Hepatic stellate cell (primary cell): Measurements from ENCODE around the gene APOBR.
"Not testable (repeated sequence)": the region's sequence is repeated elsewhere in the genome, so short reads cannot be mapped to it uniquely, and the experiment has no call there.

ENCODE experiments used
- DNase-seq: peaks from one replicate; pipeline ENCODE4 v3.0.0; 2011; ENCODE audit warnings: low spot score

Gene APOBR

DNA sequence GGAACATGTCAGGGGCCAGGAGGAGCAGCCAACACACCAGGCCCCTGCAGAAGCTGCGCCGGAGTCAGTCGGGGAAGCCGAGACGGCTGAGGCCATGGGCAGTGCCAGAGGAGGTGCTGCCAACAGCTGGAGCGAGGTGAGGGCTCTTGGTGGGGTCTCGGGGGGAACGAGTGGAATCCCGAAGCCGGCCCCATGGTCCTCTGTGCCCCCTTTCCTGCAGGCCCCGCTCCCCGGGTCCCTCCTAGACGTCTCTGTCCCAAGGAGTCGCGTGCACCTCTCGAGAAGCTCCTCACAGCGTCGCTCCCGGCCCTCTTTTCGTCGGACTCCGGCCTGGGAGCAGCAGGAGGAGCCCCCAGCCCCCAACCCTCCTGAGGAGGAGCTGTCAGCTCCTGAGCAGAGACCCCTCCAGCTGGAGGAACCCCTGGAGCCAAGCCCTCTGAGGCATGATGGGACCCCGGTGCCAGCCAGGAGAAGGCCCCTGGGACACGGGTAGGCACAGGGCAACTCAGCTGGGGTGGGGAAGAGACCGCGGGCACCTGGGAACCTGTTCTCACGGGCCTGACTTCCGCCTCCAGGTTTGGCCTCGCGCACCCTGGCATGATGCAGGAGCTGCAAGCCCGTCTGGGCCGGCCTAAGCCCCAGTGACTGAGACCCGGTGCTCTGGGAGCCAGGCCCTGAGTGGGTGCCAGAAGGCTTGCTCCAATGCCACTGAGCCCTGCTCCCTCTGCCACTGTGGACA, 3.6 kb downstream of the APOBR start:
- DNase-seq: no peak

DNA sequence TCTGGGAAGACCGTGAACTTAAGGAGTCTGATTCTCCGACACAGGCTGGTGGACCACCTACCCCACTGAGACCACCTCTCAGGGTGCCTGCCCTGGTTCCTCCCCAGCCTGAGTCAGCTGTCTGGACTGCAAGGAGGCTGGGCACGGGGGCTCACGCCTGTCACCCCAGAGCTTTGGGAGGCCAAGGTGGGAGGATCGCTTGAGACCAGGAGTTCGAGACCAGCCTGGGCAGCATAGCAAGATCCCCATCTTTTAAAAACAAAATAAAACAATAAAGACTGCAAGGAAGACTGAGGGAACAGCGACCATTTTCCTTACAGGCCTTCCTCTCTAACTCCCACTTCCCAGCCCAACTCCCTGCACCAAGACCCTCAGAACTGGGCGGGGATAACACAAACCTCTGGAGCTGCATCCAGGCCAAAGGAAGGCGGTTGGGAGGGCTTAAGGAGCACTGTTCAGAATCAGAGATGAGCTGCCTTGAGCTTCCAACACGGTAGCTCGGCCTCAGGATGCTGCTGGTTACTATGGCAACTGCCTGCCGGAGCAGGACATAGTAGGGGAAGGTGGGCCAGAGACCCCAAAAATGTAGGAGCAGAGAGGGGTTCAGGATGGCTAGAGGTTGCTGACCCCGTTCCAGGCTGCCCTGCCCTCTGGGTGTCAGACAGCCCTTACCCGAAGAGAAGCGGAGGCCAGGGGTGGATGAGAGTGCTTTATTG, 4.4 kb downstream of the APOBR start:
- DNase-seq: no peak

DNA sequence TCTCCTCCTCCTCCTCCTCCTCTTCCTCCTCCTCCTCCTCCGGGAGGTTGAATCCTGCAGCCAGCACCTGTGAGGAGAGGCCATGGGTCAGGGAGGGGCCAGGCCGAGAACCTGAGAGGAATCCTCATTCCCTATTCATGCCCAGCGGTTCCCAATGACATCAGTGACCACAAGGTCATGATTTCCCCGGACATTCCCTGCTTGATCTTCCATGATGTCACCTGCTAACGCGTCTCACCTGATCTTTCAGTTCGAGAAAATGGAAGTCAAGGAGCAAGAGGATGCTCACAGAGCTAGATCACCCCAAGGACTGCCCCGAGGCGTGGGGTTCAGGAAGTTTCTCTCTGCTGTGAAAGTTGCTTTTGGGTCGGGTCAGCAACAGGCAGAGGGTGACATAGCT, 5.4 kb downstream of the APOBR start:
- DNase-seq: no peak

DNA sequence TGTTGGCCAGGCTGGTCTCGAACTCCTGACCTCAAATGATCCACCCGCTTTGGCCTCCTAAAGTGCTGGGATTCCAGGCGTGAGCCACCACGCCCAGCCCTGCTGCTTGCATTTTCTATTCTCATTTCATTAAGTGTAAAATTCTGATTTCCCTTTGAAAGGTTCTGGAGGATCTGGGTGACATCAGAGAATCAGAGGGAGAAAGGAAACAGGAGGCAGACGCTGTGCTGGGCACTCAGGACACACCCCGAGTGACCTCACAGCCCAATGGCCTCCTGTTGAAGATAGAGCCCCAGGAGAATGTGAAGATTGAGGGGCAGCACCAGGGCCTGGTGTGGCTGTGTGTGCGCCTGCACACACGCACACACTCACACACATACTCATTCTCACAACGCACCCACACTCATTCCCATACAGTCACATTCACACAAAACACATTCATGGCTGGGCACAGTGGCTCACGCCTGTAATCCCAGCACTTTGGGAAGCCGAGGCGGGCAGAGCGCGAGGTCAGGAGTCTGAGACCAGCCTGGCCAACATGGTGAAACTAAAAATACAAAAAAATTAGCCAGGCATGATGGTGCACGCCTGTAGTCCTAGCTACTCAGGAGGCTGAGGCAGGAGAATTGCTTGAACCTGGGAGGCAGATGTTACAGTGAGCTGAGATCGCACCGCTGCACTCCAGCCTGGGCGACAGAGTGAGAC, 6.2 kb downstream of the APOBR start:
- not testable (repeated sequence) for DNase-seq

DNA sequence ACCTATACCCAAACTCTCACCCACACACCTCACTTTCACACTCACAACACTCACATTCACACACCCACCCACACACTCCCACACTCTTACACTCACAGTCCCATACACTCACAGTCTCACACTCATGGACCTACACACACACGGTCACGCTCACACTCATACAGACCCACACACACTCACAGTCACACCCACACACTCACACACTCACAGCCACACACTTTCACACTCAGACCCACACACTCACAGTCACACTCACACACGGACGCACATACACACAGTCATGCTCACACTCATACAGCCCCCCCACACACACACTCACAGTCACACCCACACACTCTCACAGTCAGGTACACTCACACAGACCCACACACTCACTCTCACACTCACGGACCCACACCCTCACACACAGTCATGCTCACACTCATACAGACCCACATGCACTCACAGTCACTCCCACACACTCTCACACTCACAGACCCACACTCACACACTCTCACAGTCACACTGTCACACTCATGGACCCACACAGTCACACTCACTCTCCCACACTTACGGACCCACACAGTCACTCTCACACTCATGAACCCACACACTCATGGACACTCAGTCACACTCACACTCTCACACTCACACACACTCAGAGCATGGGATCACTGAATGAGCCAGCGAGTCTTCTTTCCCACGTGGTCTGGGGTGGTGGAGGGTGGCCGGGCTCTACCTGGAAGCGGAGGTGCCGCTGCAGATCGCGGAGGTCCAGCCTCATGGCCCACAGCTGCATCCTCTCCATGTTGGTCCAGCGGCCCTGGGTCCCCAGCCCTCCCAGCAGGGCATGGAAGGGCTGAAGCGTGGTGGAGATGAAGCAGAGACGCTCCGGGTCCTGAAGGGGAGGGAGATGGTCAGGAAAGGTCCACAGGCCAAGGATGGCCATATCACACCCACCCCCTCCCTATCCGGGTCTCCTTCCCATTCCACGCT, 7.1 kb downstream of the APOBR start:
- DNase-seq: no peak

DNA sequence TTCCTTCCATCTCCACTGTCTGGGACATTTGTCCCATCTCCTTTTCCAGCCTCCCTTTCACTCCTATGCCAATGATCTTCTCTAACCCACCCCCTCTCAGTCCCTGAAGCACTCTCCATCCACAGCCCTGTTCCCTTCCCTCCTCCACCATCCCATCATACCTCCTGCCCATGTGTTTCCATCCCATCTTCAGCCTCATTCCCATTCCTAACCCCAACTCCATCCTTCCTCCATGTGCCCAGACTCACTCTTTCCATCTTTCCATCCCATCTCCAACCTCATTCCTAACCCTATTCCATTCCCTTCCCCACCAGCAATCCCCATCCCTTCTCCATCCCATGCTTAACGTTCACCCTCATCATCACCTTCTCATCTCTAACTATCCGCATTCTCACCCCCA, 7.8 kb downstream of the APOBR start:
- DNase-seq: no peak

DNA sequence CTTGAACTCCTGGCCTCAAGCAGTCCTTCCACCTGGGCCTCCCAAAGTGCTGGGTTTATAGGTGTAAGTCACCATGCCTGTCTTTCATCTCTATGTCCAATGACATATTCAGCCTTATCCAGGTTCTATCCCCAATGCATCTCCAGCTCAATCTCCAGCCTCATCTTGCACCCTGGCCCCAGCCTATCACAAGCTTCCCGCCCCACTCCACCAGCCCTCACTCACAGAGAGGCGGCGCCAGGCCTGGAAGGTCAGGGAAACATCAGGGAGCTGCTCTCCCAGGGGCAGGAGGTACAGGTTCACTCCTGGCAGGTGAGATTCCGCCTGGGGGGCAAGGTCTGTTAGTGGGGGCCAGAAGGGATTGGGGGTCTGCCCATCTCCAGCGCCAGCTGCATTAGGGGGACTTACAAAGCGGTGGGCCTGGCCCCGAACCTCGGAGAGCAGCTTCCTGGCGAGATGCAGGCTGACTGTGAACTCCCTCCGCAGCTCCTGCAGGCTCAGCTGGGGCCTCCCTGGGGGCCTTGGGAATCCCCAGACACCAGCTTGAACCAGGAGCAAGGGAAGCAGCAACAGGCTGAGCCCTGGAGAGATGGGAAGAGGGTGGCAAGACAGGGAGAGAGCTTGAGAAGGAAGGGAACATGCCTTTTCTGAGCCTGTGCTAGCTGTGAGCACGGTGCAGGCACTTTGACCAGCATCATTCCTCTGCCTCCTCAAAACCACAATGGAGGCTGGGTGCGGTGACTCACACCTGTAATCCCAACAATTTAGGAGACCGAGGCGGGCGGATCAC, 9.2 kb downstream of the APOBR start:
- DNase-seq: no peak

DNA sequence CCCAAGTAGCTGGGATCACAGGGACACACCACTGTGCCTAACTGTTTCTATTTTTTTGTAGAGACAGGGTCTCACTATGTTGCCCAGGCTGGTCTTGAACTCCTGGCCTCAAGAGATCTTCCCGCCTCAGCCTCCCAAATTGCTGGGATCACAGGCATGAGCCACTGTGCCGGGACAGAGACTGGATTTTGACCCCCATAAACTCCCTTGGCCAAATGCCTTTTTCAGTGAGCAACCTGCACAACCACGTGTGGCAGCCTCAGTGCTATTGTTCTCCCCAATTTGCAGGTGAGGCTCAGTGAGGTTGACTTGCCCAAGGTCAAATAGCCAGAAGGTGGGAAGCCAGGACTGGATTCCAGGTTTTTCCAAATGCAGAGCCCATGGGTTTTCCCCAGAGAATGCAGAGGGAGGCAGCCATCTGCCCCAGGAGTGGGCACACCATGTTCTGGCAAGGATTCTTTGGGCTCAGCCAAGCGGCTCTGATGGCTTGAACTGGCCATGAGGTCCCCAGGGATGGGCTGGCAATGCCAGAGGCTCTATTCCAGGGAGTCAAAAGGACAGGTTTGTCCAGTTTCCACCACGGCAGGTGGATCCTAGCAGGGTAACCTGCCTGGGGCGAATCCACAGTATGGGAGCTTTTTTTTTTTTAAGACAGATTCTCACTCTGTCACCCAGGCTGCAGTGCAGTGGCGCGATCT, 10.4 kb downstream of the APOBR start:
- no peak for DNase-seq

DNA sequence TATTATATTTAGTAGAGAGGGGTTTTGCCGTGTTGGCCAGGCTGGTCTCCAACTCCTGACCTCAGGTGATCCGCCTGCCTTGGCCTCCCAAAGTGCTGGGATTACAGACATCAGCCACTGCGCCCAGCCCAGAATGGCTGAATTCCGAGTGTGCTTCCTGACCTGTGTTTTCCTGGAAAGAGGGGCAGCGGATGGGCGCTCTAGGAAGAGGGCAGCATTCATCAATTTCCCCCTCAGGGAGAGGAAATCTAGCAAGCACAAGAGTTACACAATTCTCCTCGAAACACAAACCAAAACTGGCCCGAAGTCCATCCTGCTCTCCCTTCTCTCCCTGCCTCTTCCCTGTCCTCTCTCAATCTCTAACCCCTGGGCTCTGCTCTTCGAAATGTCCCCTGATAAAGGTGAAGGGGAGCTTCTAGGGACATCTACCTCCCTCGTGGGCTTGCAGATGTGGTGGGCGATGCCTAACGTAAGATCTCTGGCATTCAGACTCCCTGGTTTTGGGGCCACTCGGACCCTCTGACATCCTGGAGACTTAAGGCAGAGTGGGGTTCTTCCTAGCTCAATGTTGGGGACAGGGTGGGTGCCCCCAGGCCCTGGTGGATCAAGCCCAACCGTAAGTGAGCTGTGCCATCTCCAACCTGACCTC, 11.2 kb downstream of the APOBR start:
- no peak for DNase-seq

DNA sequence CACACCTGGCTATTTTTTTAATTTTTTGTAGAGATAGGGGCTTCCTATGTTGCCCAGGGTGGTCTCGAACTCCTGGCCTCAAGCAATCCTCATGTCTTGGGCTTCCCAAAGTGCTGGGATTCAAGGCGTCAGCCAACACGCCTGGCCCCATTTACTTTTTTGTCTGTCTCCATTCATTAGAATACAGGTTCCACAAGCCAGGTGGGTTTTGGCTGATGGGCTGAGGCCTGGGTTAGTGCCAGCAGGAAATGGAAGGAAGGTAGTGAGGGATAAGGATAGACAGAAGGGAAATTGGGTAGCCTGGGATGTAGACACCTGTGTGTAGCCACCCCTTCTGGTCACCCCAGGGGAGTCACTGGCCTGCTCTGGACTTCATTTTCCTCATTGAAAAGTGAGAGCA, 16.6 kb downstream of the APOBR start:
- DNase-seq: no peak

DNA sequence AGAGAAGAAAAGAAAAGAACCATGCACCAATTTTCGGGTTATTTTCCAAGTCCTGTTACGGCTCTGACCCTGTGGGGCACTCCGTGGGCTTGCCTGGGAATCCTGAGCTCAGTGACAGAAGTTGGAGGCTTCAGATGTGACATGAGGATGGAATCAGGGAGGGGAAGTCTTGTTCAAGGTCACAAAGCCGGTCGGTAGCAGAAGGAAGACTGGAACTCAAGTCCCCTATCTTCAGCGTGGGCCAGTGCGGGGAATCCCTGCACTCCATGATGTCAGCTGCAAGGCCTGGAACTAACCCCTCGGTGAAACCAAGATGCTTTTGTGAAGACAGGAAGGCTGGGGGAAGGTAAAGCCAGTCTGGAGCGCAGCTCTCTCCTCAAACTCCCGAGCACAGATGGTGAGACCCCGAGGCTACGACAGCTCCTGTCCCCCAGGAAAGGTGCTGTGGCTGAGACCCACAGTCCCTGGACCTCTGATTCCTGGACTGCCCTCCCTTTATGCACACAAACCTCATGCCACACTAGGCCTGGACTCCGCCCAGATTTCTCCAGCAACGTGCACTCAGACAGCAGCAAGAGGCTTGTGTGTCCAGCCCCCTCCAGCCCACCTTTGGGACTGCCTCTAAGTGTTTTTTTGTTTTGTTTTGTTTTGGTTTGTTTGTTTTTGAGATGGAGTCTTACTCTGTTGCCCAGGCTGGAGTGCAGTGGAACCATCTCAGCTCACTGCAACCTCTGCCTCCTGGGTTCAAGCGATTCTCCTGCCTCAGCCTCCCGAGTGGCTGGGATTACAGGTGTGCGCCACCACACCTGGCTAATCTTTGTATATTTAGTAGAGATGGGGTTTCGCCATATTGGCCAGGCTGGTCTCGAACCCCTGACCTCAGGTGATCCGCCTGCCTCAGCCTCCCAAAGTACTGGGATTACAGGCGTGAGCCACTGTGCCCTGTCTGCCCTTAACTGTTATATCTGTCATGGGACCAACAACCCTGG, 17.7 kb downstream of the APOBR start:
- DNase-seq: no peak

DNA sequence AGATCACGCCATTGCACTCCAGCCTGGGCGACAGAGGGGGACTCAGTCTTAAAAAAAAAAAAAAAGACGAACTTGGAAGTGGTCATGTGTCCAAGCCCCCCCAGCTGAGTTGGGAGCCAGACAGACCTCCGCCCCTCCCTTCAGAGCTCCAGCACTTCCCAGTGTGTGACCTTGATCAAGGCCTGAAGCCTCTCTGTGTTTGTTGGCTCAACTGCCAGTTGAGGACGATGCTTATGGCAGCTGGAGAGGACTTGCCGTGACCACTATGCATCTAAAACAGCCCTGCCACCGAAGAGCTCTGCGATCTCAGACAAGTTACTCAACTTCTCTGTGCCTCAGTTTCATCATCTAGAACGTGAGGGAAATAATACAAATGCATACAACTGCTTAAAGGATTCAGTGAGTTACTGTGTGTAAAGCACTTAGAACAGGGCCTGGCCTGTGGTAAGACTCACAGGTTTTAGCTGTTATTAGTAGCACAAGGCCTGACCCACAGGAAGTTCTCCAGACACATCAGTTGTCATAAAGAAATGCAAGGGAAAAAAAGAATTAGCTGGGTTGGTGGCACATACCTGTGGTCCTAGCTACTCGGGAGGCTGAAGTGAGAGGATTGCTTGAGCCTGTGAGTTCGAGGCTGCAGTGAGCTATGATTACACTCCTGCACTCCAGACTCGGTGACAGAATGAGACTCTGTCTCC, 19.2 kb downstream of the APOBR start:
- no peak for DNase-seq

DNA sequence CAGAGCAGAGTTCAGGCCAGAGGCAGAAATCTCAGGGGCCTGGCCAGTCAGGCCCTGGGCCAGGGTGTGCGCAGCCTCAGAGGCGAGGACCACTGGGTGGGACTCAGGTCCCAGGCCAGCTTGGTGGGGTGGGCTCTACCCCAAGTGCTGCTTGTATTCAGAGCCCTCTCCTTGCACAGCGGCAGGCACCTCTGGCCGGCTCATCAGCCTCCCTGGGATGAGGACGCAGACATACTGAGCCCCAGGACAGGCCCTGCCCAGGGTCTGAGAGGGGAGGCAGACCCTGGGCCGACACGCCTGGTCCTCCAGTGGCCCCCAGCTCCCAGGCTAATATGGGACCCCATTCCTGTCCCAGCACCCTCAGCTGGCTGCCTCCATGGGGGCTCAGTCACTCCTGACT, 19.8 kb downstream of the APOBR start:
- no peak for DNase-seq

DNA sequence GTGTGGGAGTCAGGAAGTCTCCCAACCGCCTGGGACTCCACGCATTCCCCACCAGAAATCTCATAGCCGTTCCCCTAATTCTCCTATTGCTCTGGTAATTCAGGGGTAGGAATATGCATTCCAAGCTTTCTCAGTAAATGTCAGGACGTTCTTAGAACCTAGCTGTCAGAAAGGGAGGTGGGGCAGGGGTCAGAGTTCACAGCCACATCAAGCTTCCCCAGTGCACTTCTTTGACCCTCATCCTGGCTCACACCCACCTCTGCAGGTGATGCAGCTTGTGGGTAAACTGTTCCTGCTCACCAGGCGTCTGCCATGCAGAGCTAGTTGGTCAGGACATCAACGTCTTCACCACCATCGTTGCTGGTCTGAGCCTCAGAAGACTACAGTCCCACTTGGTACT, 26.2 kb downstream of the APOBR start:
- DNase-seq: no peak

DNA sequence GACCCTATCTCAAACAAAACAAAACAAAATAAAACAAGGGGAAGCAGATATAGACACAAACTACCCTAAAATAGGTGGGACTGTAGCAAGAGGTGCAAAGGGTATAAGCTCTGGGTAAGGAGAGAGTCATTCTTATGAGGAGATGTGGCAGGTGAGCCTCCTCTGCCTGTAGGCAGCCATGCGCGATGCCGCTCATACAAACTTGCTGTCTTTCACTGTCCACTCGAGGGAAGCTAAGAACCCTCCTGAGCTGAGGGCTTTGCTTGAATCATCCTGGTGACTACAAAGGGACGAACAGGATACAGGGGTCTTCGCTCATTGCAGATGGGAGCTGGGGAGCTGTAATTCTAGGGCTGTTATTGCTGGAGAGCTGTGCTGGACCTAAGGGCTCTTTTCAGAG, 27.0 kb downstream of the APOBR start:
- no peak for DNase-seq

DNA sequence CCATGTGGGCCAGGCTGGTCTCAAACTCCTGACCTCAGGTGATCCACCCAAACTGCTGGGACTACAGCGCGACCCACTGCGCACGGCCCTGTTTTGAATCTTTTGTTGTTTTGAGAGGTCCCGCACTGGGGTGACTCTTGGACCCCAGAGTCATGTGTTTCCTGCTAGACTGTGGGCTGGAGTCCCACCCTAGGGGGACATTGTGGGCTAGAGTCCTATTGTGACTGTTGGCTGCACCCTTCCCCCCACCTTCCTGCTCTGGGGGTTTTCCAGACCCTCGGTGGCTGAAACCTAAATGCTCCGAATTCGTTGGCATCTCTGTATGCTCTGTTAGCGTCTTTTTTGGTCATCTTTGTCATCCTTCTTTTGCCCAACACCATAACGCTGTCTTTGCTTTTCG, 28.3 kb downstream of the APOBR start:
- no peak for DNase-seq

DNA sequence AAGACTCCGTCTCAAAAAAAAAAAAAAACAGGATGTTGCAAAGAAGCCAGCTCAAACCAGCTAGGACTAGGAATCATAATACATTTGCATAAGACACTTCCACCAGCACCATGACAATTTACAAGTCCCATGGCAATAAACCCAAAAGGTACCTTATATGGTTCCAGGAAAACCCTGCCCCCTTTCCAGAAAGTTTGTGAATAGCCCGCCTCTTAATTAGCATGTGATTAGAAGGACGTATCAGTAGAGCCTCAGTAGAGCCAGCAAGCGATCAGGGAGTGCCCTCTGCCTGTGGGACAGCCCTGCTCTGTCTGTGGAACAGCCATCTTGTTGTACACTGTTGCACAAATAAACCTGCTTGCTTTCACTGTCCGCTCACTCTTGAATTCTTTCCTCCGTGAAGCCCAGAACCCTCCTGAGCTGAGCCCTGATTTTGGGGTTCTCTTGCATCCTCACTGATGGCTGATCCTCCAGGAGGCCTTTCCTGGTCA, 30.3 kb downstream of the APOBR start:
- no peak for DNase-seq
